Activated T-cell treated with anti-CD3 and anti-CD28 coated beads for 4 hours (primary cell): ENCODE measurements around the gene TPRG1L.

Experiments used
- DNase-seq: peaks from one replicate; pipeline ENCODE4 v3.0.0-alpha.2; 2020

Gene TPRG1L

GRCh38 chr1:3649342-3650247 lies 24.8 kb downstream of the TPRG1L start, which contains the start of gene WRAP73:
TSS of gene WRAP73 (minus strand) at chr1:3650103. CDS start at chr1:3649999, 104 bp downstream.
- DNase-seq: peak; percentile 83

- DNase-seq: no peak
Measured at GRCh38 chr1:3650248-3651025, 25.6 kb downstream of the TPRG1L start.

- no peak for DNase-seq
Measured at GRCh38 chr1:3651026-3651929, 26.5 kb downstream of the TPRG1L start.

GRCh38 chr1:3651930-3652547 lies 27.2 kb downstream of the TPRG1L start, which contains the start of gene TP73:
TSS of gene TP73 (plus strand) at chr1:3652516. CDS start at chr1:3682366, 29,850 bp downstream.
- DNase-seq: no peak

GRCh38 chr1:3652548-3653285 lies 27.9 kb downstream of the TPRG1L start:
- DNase-seq: no peak

- DNase-seq: no peak
Measured at GRCh38 chr1:3653286-3653618, 28.4 kb downstream of the TPRG1L start.

- DNase-seq: no peak
Measured at GRCh38 chr1:3654549-3655281, 29.9 kb downstream of the TPRG1L start.

- DNase-seq: no peak
Measured at GRCh38 chr1:3656450-3657095, 31.8 kb downstream of the TPRG1L start.

GRCh38 chr1:3657096-3657475 lies 32.3 kb downstream of the TPRG1L start:
- no peak for DNase-seq

- DNase-seq: no peak
Measured at GRCh38 chr1:3657578-3658230, 32.9 kb downstream of the TPRG1L start.

GRCh38 chr1:3658231-3658615 lies 33.4 kb downstream of the TPRG1L start:
- no peak for DNase-seq

GRCh38 chr1:3659093-3659492 lies 34.3 kb downstream of the TPRG1L start:
- DNase-seq: no peak

- DNase-seq: no peak
Measured at GRCh38 chr1:3660704-3661103, 35.9 kb downstream of the TPRG1L start.

GRCh38 chr1:3661631-3662030 lies 36.8 kb downstream of the TPRG1L start:
- DNase-seq: no peak

- no peak for DNase-seq
Measured at GRCh38 chr1:3662080-3662671, 37.4 kb downstream of the TPRG1L start.

- DNase-seq: no peak
Measured at GRCh38 chr1:3663999-3664699, 39.3 kb downstream of the TPRG1L start.

- DNase-seq: no peak
Measured at GRCh38 chr1:3664700-3665375, 40.0 kb downstream of the TPRG1L start.

- no peak for DNase-seq
Measured at GRCh38 chr1:3668148-3668547, 43.3 kb downstream of the TPRG1L start.
